HepG2 (cell line): ENCODE results near the gene CHKB. TPM values are rescaled to one million over a fixed set of nuclear protein-coding genes. Genes with fewer than 3 reads are reported as not detected.

Experiments
- ARNT2 ChIP-seq: sonication (generic); formaldehyde crosslinking; IDR thresholded peaks from 2 replicates; pipeline ENCODE4 v1.8.0; 2022; ENCODE audit warnings: mild to moderate bottlenecking, low read depth, missing genetic modification reagents, moderate library complexity
- FUBP1 ChIP-seq: sonication (generic); formaldehyde crosslinking; IDR thresholded peaks from 2 replicates; pipeline ENCODE4 v1.5.1; 2020; ENCODE audit warnings: missing genetic modification reagents, mild to moderate bottlenecking, borderline replicate concordance
- KAT2B ChIP-seq: fragments of 150-350 bp; IDR thresholded peaks from 2 replicates; pipeline ENCODE4 v1.6.1; 2014; ENCODE audit warnings: low read depth, low read length, borderline replicate concordance
- KDM3A ChIP-seq: IDR thresholded peaks from 2 replicates; pipeline ENCODE4 v1.6.1; 2018; ENCODE audit warnings: low read depth, missing compliant biosample characterization
- MNT ChIP-seq: fragments of 450-650 bp; IDR thresholded peaks from 2 replicates; pipeline ENCODE4 v1.6.1; 2016
- MYNN ChIP-seq: sonication (generic); formaldehyde crosslinking; IDR thresholded peaks from 2 replicates; pipeline ENCODE4 v1.4.0; 2020; ENCODE audit warnings: mild to moderate bottlenecking, low read depth, missing genetic modification reagents
- MZF1 ChIP-seq: sonication (generic); formaldehyde crosslinking; IDR thresholded peaks from 2 replicates; pipeline ENCODE4 v1.8.1; 2023; ENCODE audit warnings: mild to moderate bottlenecking, missing genetic modification reagents, borderline replicate concordance
- PHF8 ChIP-seq: sonication (generic); formaldehyde crosslinking; IDR thresholded peaks from 2 replicates; pipeline ENCODE4 v1.5.0; 2020; ENCODE audit warnings: missing genetic modification reagents
- SALL2 ChIP-seq: sonication (generic); formaldehyde crosslinking; IDR thresholded peaks from 2 replicates; pipeline ENCODE4 v1.8.1; 2023; ENCODE audit warnings: mild to moderate bottlenecking, missing genetic modification reagents, inconsistent platforms
- SP1 ChIP-seq, 2 experiments: fragments of 450-650 bp in 1 of 2; sonication (generic) in 1 of 2; formaldehyde crosslinking in 1 of 2; IDR thresholded peaks; 2 replicates each; pipeline versions ENCODE4 v1.4.0 to v1.6.1; 2016 to 2020; ENCODE audit warnings: missing genetic modification reagents in 1 of 2
- TFDP2 ChIP-seq: sonication (generic); formaldehyde crosslinking; IDR thresholded peaks from 2 replicates; pipeline ENCODE4 v1.4.0; 2020; ENCODE audit warnings: missing genetic modification reagents
- TP53 ChIP-seq: sonication (generic); formaldehyde crosslinking; conservative IDR thresholded peaks from 2 replicates; pipeline ENCODE4 v1.4.0; 2020; ENCODE audit warnings: missing genetic modification reagents
- ZBTB34 ChIP-seq: sonication (generic); formaldehyde crosslinking; IDR thresholded peaks from 2 replicates; pipeline ENCODE4 v1.8.0; 2022; ENCODE audit warnings: mild to moderate bottlenecking, missing genetic modification reagents
- ZNF256 ChIP-seq: sonication (generic); formaldehyde crosslinking; conservative IDR thresholded peaks from 2 replicates; pipeline ENCODE4 v1.4.0; 2020; ENCODE audit warnings: missing genetic modification reagents
- ZNF337 ChIP-seq: sonication (generic); formaldehyde crosslinking; IDR thresholded peaks from 2 replicates; pipeline ENCODE4 v1.5.1; 2020; ENCODE audit warnings: missing genetic modification reagents, low read depth, mild to moderate bottlenecking, borderline replicate concordance
- ZNF34 ChIP-seq: sonication (generic); formaldehyde crosslinking; IDR thresholded peaks from 2 replicates; pipeline ENCODE4 v1.4.0; 2020; ENCODE audit warnings: mild to moderate bottlenecking, missing genetic modification reagents, borderline replicate concordance
- ZNF431 ChIP-seq: sonication (generic); formaldehyde crosslinking; IDR thresholded peaks from 2 replicates; pipeline ENCODE4 v1.9.0; 2022; ENCODE audit warnings: missing genetic modification reagents, low read depth, mild to moderate bottlenecking, borderline replicate concordance
- ZNF792 ChIP-seq: IDR thresholded peaks from 2 replicates; pipeline ENCODE4 v1.6.1; 2016
- polyA plus RNA-seq, 8 experiments: library from polyadenylated mRNA; depleted of rRNA in 3 of 8; stranded (reverse) in 7 of 8; unstranded in 1 of 8; fragments of >200 nt; fragmentation: Illumina TruSeq in 4 of 8; extraction: Trizol in 4 of 8; gene quantifications; 2 replicates each; pipeline versions ENCODE4 v1.2.1 to v1.2.3, GENCODE V29; 2011 to 2016; ENCODE audit warnings: low read depth in 4 of 8, missing spikeins in 1 of 8, mixed read lengths in 1 of 8; ENCODE audit not compliant: insufficient read depth in 1 of 8
- total RNA-seq, 5 experiments: library from RNA; depleted of rRNA; stranded (reverse); fragments of >200 nt; fragmentation: Illumina TruSeq; extraction: Trizol; gene quantifications; 2 replicates each; pipeline ENCODE4 v1.2.3, GENCODE V29; 2016; ENCODE audit warnings: low read depth in 1 of 5

The CHKB gene
- total and polyA plus RNA-seq, 2 of the 13 experiments (the other 11 are each of a cell fraction or from before 2014, with no cell fraction given): 24.5 to 42.7 TPM

GRCh38 chr22:50599816-50600455 lies 17.3 kb upstream of the CHKB start (continued):
- TF ChIP-seq ZNF256 (peak; percentile 99), TP53 (CRISPR knock-in tag) (peak; percentile 97), TFDP2 (peak; percentile 69; the same call in 1 of the 2 replicates), ARNT2 (CRISPR knock-in tag) (peak; percentile 99), MYNN (CRISPR knock-in tag) (peak; percentile 97), ZNF792 (peak; percentile 99), SP1 (IDR thresholded peaks at IDR 0.05) (no peak), SP1 (CRISPR knock-in tag; IDR thresholded peaks at IDR 0.05) (peak; percentile 74), ZBTB34 (CRISPR knock-in tag) (0 out of 2 replicates have a peak, but pooled peaks have one; percentile 24), MNT (no peak), ZNF34 (CRISPR knock-in tag) (no peak), MZF1 (CRISPR knock-in tag) (peak; percentile 96; the same call in 1 of the 2 replicates), SALL2 (CRISPR knock-in tag) (peak; percentile 99), ZNF337 (CRISPR knock-in tag) (peak; percentile 96; the same call in 1 of the 2 replicates), ZNF431 (peak; percentile 97), KDM3A (CRISPR knock-in tag) (peak; percentile 96), KAT2B (no peak), FUBP1 (CRISPR knock-in tag) (no peak), PHF8 (CRISPR knock-in tag) (peak; percentile 61)
